GM19463 (cell line): ENCODE measurements around the gene HNRNPL.
"Not testable (repeated sequence)": the region's sequence is repeated elsewhere in the genome, so short reads cannot be mapped to it uniquely, and the experiment has no call there.

Source experiments
- ATAC-seq: cut with Tn5 transposase; IDR thresholded peaks from one replicate; pipeline ENCODE4 v1.9.1; 2021; ENCODE audit warnings: mild to moderate bottlenecking, moderate library complexity; ENCODE audit not compliant: unreplicated experiment

HNRNPL gene

DNA sequence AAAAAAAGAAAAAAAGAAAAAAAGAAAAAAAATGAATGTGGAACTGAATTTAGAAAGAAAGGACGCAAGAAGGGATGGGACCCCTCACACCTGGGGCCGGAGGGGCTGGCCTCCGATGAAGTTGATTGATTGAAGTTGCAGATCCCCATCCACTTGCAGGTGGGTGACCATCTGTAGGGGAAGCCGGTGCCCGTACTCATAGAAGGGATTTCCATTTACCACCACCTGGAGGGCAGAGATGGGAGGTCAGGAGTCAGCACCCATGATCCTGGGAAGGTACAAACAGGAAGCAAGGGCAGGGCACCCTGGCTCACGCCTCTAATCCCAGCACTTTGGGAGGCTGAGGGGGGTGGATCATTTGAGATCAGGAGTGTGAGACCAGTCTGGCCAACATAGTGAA, 43.4 kb downstream of the HNRNPL start:
- no peak for ATAC-seq

GRCh38 chr19:38805180-38805579, 44.6 kb downstream of the HNRNPL start:
- no peak for ATAC-seq

DNA sequence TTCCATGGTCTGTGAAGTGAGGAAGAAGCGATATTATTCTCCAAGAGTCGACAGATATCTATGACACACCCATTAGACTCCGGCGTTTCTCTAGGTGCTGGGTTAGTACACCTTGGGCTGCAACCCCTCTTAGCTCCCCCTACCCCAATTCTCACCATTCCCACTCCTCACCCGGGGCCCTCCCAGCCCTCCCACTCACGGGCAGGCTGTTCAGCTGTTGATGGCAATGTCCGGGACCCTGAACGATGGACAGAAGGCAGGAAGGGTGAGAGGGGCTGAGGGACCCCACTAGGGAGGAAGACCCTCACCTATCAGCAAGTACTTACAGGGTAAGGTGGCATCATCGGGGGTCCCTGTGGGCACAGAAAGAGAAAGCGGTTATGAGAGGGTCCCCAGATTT, 46.2 kb downstream of the HNRNPL start:
- ATAC-seq = no peak

GRCh38 chr19:38801359-38802095, 48.3 kb downstream of the HNRNPL start:
- no peak for ATAC-seq

DNA sequence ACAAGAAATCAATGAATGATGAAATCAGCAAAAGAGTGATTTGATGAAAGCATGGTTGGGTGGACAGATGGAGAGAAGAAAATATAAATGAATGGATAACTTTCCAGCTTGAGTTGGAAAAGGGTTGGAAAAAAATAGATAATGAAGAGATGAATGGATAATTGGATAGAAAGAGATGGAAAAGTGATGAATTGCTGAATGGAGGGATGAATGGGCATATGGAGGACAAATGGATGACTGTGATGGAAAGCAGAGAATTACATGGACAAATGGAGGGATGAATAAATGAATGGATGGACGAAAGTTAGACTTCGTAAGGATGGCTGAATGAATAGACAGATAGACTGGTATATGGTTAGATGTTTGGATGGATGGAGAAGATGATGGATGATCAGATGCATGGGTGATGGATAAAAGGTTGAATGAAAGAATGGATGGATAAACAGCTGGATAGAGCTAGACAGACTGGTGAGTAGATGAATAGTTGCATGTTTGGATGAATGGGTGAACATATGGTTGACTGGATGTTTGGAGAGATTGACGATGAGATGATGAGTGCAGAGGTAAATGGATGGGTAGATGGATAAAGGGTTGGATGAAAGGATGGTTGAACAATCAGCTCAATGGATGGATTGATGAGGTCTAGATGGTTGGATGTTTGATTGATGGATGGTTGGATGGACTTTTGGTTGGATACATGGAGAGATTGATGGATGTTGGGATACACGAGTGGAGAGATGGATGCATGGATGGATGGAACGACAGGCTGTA, 49.0 kb downstream of the HNRNPL start:
- ATAC-seq = no peak

DNA sequence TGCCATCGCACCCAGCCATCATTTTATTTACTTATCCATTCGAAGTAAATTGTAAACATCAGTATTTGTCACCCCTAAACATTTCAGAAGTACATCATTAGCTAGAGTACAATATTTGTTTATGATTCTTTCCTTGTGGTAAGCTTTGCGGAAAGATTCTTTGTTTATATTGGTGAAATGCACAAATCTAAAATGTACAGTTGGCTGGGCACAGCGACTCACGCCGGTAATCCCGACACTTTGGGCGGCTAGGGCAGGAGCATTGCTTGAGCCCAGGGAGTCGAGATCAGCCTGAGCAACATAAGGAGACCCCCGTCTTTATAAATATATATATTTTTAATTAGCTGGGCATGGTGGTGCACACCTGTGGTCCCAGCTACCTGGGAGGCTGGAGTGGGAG, 50.7 kb downstream of the HNRNPL start:
- ATAC-seq = no peak

DNA sequence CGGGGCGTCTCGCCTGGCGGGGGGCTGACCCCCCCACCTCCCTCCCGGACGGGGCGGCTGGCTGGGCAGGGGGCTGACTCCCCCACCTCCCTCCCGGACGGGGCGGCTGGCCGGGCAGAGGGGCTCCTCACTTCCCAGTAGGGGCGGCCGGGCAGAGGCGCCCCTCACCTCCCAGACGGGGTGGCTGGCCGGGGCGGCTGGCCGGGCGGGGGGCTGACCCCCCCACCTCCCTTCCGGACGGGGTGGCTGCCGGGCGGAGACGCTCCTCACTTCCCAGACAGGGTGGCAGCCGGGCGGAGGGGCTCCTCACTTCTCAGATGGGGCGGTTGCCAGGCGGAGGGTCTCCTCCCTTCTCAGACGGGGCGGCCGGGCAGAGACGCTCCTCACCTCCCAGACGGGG, 52.0 kb downstream of the HNRNPL start:
- ATAC-seq = not testable (repeated sequence)

DNA sequence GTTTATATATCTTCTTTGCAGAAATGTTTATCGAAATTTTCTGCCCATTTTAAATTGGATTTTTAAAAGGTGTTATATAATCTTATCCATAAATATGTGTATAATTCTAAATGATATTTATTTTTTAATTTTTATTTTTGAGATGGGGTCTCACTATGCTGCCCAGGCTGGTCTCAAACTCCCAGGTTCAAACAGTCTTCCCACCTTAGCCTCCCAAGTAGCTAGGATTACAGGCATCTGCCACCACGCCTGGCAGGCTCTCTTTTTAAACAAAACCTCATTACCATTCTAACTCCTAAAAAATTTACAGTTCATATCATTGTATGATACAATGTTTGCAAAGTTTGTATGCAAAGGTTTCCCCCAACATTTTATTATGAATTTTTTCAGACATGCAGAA, 53.6 kb downstream of the HNRNPL start:
- no peak for ATAC-seq

GRCh38 chr19:38795549-38795948, 54.2 kb downstream of the HNRNPL start:
- no peak for ATAC-seq

GRCh38 chr19:38793671-38794070, 56.1 kb downstream of the HNRNPL start:
- ATAC-seq = no peak

GRCh38 chr19:38793177-38793576, 56.6 kb downstream of the HNRNPL start:
- ATAC-seq = no peak

DNA sequence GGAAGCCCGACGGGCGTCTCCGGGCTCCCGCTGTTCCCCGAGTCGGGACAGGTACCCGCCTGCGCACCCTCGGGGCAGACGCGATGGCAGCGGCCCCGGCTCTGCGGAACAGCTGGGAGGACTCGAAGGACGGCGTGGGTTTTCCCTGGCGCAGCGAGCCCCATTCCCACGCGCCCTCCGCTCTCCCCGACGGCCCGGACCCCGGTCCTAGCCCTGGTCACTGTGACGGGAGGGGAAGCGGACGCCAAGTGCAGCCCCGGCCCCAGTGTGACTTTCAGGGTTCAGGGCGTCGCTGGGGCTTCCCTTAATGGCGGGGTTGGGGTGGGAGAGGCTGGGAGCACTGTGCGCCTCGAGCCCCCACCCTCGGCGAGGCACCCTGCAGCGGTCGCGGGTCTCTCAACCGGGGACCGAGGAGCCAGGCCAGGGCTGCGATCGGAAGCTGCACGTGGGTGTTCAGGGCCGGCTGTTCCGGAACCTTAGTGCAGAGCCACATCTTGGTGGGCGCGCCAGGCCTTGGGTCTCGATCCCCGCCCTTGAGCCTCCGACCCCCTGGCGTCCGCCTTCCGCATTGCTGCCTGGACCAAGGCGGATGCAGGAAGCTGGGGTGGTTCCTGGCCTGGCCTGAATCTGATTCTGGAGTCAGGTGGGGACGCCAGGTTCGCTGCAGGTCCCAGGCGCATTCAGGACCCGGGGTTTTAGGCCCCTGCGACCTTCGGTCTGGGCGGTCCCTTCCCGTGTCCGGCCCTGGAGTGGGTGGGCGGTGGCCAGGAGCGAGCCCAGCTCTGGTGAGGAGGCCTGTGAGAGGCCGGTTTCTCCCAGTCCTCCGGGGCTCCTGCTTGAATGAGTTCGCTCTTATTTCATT, 57.3 kb downstream of the HNRNPL start:
- no peak for ATAC-seq

DNA sequence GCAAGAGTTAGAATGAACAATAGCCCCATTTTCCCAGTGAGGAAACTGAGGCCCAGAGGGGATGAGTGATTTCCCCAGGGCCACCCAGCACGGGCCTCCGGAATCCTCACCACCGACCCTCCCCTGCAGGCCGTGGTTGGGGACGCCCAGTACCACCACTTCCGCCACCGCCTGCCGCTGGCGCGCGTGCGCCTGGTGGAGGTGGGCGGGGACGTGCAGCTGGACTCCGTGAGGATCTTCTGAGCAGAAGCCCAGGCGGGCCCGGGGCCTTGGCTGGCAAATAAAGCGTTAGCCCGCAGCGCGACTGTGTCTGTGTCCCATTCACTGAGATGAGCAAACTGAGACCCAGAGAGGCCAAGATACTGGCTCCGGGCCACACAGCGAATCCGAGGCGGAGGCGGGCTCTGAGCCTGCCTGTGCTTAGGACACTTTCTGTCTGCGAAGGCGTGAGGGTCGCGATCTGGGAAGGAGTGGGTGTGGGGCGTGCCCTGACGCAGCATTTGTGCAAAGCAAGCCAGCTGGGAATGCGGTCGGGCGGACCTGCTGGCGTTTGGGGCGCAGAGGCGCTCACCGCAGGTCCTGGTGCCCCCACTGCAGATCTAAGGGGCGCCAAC, 58.2 kb downstream of the HNRNPL start:
- ATAC-seq = not testable (repeated sequence)

DNA sequence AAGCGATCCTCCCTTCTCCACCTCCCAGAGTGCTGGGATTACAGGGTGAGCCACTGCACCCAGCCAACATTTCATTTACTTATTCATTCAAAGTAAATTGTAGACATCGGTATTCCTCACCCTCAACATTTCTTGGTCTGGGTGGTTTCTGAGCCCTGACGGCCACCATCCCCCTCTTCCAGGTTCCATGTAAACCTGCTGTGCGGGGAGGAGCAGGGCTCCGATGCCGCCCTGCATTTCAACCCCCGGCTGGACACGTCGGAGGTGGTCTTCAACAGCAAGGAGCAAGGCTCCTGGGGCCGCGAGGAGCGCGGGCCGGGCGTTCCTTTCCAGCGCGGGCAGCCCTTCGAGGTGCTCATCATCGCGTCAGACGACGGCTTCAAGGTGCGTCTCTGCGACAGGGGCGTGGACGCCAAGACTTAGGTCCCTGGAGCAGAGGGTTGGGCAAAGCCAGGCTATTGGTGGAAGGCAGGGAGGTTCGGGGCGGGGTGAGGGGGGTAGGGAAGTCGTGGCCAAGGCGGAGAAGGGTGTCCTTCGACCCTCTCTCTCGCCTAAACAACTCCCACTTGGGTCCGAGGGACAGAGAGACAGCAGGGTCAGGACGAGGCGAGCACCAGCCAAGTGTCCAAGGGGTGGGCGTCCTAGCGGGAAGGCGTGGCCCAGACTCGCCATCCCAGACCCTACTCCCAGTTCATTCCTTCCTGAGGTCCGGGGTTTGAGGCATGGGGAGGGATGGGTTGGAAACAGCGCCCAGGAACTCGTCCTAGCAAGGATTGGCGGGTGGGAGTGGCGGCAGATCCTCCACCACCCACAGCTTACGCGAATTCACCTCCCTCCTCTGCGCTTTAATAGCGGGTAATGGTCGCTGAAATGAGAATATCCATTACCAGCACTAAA, 59.0 kb downstream of the HNRNPL start:
- not testable (repeated sequence) for ATAC-seq

- ATAC-seq = no peak
These were observed 61.1 kb downstream of the HNRNPL start, which contains the start of gene LGALS7B for GRCh38 chr19:38788478-38789243. Gene LGALS7B, plus strand, starts transcription at chr19:38789200. Its CDS starts 27 bp downstream, at chr19:38789227.

- no peak for ATAC-seq
These were observed 63.1 kb downstream of the HNRNPL start for GRCh38 chr19:38786572-38787265.
